NCI-H1092 (cell line): ENCODE measurements around the gene SERINC5.
"Not testable (repeated sequence)": the region's sequence is repeated elsewhere in the genome, so short reads cannot be mapped to it uniquely, and the experiment has no call there.

Source experiments
- DNase-seq: peaks from one replicate; lab custom pipeline; 2025; lab: John Stamatoyannopoulos, UW

The SERINC5 gene

DNA sequence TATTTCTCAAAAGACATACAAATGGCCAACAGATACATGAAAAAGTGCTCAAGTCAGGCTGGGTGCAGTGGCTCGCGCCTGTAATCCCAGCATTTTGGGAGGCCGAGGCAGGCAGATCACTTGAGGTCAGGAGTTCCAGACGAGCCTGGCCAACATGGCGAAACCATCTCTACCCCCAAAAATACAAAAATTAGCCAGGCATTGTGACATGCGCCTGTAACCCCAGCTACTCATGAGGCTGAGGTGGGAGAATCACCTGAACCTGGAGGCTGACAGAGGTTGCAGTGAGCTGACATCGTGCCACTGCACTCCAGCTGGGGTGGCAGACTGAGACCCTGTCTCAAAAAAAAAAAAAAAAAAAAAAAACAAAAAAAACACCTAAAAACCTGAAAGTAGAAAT is 119.0 kb downstream of the SERINC5 start:
- DNase-seq = not testable (repeated sequence)

DNA sequence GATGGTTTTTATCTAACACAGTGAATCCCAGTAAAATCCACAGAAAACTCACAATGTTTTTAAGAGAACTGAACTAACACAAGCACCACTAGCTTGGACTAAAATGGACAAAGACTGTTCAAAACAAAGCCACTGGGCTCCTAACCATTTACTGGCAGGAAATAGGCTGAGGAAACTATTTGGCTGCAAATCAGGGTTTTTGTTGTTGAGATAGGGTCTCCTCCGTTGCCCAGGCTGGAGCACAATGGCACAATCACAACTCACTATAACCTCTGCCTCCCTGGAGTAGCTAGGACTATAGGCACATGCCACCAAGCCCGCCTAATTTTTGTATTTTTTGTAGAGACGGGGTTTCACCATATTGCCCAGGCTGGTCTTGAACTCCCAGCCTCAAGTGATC is 121.0 kb downstream of the SERINC5 start:
- DNase-seq = no peak

DNA sequence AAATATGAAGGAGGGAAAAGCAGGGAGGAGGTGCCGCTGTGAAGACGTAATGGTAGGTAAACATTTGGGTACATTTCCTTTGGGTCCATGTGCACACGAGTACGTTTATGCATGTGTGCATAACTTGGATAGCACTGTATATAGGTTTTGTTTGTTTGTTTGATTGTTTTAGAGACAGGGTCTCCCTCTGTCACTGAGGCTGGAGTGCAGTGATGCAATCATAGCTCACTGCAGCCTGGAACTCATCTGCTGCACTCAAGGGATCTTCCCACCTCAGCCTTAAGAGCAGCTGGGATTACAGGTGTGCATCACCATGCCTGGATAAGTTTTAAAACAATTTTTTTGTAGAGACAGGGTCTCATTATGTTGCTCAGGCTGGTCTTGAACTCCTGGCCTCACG is 126.7 kb downstream of the SERINC5 start:
- DNase-seq = no peak

DNA sequence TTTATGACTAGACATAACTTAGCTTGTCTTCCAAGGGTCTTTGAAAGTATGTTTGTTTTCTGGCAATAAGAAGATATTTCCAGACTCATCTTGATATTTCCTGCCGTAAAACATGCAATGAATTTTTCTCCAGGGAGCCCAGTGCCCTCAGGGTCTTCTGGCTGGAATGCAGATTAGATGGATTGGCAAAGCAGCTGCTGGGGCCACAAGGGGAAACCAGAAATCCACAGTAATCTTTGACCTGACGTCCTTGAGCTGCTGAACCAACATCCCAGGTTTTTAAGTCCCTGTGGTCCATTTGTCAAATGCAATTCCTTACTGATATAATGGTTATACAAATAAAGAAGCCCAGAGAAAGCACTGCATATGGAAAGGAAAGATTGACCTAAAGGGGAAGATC is 127.7 kb downstream of the SERINC5 start:
- DNase-seq = no peak

DNA sequence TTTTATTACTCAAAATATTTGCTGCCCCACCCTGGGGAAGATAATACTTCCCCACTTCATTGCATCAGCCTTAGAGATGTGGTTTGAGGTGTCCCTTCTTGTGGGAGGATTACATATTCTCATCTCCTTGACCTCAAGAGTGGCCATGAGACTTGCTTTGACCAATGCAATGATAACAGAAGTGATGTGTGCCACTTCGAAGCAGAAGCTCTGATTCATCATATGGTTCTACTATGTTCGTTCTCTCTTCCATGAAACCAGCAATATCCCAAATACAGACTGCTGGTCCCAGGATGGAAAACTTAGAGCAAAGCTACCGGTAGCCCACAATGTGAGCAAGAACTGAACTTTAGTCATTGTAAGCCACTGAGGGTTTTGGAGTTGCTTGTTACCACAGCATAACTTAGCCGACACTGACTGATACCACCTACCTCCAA is 128.7 kb downstream of the SERINC5 start:
- no peak for DNase-seq

DNA sequence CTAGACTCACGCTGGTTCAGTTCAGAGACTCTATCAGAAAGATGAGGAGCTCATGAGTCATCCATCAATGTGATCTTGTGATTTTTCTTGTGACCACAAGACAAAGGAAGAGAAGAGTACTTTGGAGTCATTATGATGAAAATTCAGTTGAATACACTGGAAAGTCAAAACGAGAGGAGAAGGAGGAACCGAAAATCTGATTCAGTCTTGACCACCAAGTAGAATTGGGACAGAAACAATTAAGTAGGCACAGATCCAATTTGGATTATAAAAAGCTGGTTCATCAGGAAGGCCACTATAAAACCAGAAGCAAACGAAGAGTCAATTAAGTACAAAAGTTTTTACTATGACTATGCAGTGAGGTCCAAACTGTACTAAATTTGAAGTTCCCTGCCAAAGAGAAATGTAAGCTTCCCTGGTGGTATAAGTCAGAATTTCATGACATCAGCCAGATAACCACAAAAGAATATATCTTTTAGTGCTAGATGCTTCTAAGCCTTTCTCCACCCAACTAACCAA is 129.8 kb downstream of the SERINC5 start:
- DNase-seq = no peak

DNA sequence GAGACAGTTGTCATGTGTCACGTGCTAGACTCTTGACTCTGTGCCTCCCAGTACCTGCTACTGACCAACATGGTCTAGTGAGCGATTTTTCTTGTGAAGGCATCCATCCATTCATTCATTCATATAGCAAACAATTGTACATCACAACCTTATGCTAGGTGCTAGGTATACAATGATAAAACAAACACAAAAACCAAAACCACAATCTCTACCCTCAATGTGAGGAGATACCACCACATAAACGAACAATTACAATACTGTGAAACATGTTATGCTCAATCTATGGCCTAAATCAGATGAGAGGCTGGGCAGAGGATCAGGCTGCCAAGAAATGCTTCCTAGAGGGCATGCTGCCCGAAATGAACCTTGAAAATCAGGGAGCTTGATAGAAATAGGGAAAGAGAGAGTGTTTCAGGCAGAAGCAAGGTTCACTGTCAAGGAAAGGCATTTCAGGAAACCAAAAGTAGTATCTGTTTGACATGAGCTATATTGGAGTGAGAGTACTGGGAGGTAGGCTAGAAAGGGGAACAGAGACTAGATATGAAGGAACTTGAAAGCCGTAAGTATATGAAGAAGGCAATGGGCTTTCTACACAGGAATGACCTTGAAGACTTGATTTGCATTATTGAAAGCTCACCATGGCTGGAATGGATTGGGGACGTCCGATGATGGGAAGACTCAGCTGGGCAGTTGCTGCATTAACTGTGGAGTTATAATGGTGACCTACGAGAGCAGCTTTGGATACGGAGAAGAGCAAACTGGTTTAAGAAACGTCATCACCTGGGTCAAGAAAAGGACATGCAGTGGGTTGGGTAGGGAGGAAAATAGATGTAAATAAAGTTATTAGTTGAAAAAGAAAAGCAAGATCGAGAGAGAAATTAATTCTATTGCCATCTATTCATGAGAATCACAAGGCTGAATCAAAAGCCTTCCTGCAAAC is 130.6 kb downstream of the SERINC5 start:
- no peak for DNase-seq

DNA sequence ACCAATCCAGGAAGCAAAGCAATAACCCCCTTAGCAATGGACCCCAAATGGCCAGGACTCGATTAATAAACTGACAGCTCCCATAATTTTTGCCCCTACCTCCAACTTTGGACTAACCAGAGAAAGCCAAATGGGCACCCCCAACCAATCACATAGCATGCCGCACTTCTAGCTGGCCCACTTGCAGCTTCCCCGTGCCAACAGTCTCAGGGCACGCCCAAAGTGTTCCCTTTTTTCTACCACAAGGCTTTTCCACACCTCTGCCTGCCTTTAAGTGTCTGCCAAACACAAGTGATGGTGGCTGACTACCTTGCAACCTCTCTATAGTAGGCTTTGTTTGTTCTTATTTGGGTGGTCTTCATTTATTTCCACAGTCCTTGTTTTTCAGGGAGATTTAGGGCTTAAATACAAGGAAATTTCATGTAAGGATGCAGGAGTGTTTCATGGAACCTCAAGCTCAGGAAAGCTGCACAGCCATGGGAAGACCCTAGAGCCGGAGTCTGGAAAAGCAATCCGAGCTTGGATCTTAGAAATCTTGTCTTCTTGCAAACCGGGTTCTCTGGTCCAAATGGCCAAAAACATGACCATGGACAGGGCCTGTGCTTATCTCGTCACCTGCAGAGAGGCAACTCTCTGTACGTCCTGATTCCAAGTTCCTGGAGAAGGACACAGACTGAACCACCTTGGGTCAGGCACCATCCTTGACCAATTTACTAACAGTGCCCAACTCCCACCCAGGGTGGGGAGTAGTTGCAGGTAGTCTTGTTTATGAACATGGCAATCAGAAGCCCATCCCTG is 131.5 kb downstream of the SERINC5 start:
- DNase-seq = no peak

DNA sequence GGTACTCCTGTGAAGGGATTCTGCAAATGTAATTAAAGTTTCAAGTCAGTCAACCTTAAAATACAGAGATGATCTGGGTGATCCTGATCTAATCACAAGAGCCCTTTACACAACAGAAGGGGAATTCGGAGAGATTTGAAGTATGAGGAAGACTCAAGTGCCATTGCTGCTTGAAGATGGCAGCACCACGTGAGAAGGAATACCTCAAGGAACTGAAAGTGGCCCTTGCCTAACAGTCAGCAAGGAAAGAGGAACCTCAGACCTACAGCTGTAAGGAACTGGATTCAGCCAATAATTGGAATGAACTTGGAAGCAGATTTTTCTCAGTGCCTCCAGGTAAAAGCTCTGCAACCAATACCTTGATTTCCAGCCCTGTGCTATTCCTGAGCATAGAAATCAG is 133.3 kb downstream of the SERINC5 start:
- no peak for DNase-seq

DNA sequence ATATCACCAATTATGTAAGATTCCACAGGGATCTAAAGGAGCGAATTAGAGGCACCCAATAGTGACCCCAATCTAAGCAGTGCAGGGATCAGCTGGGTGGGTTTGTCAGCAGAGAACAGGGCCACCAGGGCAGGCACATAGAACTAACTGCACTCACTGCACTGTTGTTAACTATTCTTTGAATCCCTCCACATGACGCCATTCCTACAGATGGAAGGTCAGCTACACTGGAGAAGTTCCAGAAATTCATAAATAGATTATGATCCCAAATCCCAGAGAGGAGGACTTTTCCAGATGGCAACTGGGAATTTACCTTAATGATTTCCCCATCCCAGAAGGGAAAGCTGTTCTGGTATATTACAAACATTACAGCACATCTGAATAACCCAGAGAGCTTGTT is 136.5 kb downstream of the SERINC5 start:
- DNase-seq = no peak

DNA sequence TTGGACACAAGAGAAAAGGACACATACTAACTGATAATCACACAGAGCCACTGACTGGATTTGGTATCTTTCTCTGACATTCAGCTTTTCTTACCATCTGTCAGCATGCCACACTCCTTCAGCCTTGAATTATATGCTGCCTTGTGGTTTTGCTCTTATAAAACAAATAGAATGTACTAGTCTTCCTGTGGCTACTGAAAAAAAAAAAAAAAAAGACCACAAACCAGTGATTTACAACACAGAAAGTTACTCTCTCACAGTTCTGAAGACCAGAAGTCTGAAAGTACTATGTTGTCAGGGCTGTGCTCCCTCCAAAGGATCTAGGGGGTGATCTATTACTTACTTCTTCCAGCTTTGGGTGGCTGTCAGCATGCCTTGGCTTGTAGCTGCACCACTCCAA is 138.4 kb downstream of the SERINC5 start:
- DNase-seq = no peak

DNA sequence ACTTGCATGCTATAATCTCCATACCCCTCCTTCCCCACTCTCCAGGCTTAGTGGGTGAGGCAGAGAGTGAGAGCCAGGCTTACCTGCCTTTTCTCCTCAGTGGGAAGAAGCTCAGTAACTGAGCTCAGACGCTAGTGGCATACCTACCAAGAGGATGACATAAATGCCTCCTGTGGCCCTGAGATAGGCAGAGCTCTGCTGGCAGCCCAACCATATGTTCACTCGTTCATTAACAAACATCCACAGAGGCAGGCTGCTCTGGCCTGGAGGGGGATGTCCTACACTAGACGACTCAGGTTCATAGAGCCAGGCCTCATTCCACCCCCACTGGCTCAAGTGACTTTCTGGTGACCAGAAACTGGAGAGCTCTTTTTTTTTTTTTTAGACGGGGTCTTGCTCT is 139.4 kb downstream of the SERINC5 start:
- DNase-seq = no peak

DNA sequence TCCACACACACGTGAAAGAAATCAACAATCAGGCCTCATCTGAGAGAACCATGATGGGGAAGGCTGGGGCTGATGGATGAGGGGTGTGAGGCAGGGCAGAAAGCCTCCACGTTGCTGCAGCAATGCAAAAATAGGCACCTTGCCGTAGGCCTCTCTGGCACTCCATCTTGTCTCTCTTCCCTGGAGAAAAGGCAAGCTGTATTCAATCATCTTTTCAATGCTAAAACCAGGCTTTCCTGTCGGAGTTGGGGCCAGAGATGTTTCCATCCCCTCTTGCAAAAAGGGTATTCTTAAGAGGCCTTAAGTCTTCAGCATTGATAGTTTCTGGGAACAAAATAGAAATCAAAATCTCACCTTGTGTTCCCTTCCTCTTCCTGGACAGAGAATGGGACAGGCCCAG is 139.8 kb downstream of the SERINC5 start:
- DNase-seq = no peak

DNA sequence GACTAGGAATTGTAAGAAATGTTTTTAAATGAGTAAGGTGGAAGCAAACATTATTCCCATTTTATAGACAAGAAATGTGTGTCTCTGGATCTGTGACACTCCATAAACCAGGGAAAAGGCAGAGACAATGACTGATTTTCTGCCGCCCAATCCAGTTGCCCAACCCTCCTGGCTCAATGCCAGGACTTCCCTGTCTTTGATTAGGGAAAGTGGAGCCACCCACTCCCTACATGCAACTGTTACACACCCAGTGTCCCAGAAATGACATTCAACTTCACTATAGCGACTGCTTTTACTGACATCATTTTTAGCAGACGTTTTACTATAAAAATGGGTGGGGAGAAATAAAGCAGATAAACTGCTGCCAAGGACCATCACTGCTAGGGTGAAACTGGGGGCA is 141.0 kb downstream of the SERINC5 start:
- DNase-seq = no peak

DNA sequence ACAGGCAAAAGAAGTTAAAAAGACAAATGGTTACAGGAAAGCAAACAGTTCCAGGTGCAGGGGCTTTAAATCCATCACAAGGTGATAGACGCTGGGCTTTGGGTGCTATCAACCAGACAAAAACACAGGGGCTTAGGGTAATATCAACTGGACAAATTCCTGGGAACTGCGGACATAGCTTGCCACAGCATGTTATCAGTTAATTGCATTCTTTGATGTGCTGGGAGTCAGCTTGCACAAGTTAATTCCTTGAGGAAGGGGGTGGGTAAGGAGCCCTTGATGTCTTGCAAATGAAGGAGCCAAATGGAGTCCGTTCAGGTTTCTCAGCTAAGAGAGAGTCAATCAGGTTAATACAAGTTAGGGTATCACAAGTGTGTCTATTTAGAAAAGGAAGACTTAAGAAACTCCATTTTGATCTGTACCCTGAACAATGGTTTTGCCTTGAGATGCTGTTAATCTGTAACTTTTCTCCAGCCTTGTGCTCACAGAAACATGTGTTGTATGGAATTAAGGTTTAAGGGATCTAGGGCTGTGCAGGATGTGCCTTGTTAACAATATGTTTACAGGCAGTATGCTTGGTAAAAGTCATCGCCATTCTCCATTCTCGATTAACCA is 144.4 kb downstream of the SERINC5 start:
- DNase-seq = not testable (repeated sequence)

DNA sequence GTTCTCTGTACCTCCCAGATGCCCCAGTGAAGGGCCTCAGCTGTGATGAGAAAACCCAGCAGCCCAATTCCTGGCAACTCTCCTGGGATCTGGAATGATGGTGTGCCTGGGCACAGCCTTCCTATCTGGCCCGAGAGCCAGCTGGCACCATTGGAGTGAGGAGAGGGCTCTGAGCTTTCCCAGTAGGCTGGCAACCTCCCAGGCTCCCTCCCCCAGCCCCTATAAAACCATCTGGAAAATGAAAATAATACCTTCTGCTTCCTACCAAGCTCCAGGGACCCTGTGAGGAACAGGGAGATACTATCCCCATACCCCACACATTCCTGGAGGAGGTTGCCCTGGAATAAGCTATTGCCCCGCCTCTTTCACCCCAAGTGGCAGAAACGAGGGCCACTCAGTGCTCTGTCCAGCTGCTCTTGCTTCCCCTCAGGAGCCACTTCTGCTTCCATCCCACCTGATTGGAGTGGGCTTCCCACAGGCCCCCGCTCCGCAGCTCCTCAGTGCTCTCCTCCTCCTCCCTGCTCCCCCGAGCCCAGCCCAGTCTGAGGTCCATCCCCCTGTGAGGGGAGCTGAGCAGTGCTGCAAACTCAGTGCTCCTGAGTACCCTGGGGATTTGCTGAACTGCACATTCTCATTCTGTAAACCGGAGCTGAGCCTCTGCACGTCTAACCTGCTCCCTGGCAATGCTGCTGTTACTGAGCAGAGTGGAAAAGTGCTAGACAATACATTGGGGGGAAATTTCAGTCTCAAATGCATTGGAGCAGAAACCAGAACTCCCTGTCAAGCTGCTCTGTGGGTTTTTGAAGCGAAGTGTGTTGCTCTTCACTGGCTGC is 146.0 kb downstream of the SERINC5 start:
- peak; percentile 87 for DNase-seq

DNA sequence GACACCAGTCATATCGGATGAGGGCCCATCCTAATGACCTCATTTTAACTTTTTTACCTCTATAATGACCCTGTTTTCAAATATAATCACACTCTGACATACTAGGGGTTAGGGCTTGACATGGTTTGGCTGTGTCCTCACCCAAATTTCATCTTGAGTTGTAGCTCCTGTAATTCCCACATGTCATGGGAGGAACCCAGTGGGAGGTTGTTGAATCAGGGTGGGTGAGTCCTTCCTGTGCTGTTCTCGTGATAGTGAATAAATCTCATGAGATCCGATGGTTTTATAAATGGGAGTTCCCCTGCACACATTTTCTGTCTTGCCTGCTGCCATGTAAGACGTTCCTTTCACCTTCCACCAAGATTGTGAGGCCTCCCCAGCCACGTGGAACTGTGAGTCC is 148.9 kb downstream of the SERINC5 start:
- no peak for DNase-seq

DNA sequence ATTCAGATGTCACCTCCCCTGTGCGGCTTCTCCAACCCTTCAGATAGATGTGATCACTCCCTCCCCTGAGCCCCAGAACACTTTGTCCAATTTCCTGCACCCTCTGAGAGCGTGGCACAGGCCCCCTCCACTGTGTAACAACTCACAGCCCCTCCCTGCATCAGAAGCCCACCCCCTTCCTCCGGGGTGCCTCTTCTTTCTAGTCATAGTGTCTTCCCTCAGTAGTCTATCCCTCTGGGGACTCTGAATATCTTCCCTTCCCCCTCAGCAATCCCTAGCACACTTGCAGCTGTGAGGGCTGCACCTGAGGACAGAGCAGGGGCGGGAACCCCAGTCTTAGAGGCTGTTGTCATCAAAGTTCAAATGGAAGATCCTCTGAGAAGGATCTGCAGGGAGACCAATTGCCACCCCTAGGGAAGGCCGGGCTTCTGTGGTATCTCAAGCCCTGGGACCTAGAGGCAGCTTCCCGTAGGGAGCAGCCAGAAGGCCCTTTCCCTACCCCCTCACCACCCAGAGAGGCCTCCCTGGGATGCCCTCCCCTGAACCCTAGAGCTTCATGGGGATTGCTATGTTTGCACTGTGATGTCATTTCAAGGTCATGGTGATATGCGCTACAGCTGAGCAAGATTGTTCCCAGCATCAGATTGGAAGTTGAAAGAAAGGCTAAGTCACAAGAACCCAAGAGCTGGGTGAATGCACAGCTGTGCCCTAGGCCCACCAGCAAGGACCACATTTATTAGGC is 150.0 kb downstream of the SERINC5 start:
- no peak for DNase-seq

DNA sequence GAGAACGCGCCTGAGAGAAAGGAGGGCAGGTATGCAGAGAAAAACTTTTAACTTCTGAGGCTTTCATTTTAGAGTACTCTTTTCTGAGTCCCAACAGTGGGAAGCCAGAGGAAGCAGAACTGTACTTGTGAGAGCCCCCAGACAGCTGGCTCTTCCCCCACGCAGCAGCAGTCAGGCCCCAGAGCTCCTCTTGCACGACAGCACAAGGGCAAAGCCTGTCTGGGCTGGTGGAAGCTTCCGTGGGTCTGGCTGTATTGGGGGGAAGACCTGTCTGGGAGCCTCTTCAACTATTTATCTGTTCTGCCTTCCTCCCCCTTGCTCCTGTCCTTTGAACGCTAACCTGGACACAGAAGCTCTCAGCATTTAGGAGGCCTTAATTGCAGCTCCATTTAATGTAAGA is 152.5 kb downstream of the SERINC5 start:
- no peak for DNase-seq

DNA sequence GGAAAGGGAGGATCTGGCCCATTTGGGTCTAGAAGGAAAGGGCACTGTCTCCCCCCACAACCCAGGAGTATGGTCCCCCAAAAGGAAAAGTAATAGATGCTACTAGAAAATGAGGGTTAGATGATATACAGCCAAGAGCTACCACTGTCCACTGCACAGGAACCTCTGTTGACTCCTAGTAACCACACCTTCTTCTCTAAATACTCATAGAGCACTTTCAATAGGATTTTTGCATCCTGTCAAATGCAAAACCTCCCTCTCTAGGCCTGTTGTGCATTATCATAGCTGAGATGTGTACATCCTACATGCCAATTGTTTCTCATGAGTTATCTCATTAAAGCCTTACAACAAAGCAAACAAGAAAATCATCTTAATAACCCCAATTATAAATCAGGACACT is 153.9 kb downstream of the SERINC5 start:
- no peak for DNase-seq

DNA sequence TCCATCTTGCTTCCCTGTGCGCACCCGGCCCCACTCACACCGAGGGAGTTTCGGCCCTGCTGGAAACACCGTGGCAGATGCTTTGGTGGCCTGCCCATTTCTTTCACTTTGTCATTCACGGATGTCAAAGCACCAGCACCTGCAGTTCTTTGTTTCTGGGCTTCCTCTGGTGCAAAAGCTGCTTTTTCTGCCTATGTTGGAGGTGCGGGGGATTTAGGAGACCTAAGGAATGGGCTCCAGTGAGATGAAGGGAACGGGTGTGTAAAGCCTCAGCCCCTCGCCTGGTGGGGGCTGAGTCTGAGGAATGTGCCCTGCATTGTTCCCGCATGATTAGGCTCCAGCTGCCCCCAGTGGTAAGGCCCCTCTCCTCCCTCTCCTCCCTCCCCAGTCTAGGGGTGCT is 158.4 kb downstream of the SERINC5 start:
- no peak for DNase-seq
